SU-DHL-6 (cell line): ENCODE data around the gene SLC25A45.

ENCODE experiments used
- H2AFZ ChIP-seq: fragments of 200-600 bp; sonication (generic); 2 replicates; pipeline ENCODE4 v1.6.1; 2014; ENCODE audit warnings: low read depth, mild to moderate bottlenecking, moderate library complexity, mixed read lengths, antibody characterized with exemption, low read length; ENCODE audit not compliant: severe bottlenecking
- H3F3A ChIP-seq: fragments of 200-600 bp; shearing (Covaris generic); 2 replicates; pipeline ENCODE4 v1.6.0; 2016; ENCODE audit warnings: antibody characterized with exemption, mild to moderate bottlenecking; ENCODE audit not compliant: insufficient read depth
- H3K27ac ChIP-seq: fragments of 200-600 bp; sonication (generic); 2 replicates; pipeline ENCODE4 v1.5.1; 2016; ENCODE audit warnings: low read depth, mild to moderate bottlenecking, low read length, moderate library complexity, mixed read lengths
- H3K27me3 ChIP-seq: fragments of 200-600 bp; sonication (generic), shearing (Covaris generic); 2 replicates; pipeline ENCODE4 v1.6.0; 2014; ENCODE audit warnings: mild to moderate bottlenecking, low read length
- H3K36me3 ChIP-seq: fragments of 200-600 bp; sonication (generic); 2 replicates; pipeline ENCODE4 v1.6.1; 2014; ENCODE audit warnings: mild to moderate bottlenecking, low read length, mixed read lengths
- H3K4me2 ChIP-seq: fragments of 300-600, 200-600 bp; shearing (Covaris generic), sonication (generic); 2 replicates; pipeline ENCODE4 v1.6.0; 2014; ENCODE audit warnings: low read length, low read depth, mild to moderate bottlenecking; ENCODE audit not compliant: poor library complexity, severe bottlenecking
- H3K4me3 ChIP-seq: fragments of 200-600 bp; sonication (generic); 2 replicates; pipeline ENCODE4 v1.5.1; 2014; ENCODE audit warnings: antibody characterized with exemption, low read length, mild to moderate bottlenecking, mixed read lengths; ENCODE audit not compliant: insufficient read depth, poor library complexity, severe bottlenecking
- H3K79me2 ChIP-seq: fragments of 200-600 bp; sonication (generic); 2 replicates; pipeline ENCODE4 v1.6.1; 2014; ENCODE audit warnings: mild to moderate bottlenecking, low read length, moderate library complexity; ENCODE audit not compliant: insufficient read depth
- H3K9ac ChIP-seq: fragments of 200-600 bp; sonication (generic); 2 replicates; pipeline ENCODE4 v1.7.0; 2014; ENCODE audit warnings: mild to moderate bottlenecking, low read length
- H3K9me2 ChIP-seq: fragments of 200-600 bp; sonication (generic); replicated peaks from 2 replicates; pipeline ENCODE4 v1.6.1; 2014; ENCODE audit warnings: low read length; ENCODE audit not compliant: insufficient read depth
- H3K9me3 ChIP-seq: fragments of 200-600 bp; sonication (generic); 2 replicates; pipeline ENCODE4 v1.6.1; 2014; ENCODE audit warnings: low read length, mixed read lengths; ENCODE audit not compliant: insufficient read depth
- H4K20me1 ChIP-seq: fragments of 200-600 bp; sonication (generic); 2 replicates; pipeline ENCODE4 v1.6.1; 2014; ENCODE audit warnings: low read depth, mild to moderate bottlenecking, antibody characterized with exemption, low read length, moderate library complexity, mixed read lengths
- EZH2phosphoT487 ChIP-seq: fragments of 200-600 bp; sonication (generic), shearing (Covaris generic); conservative IDR thresholded peaks from 2 replicates; pipeline ENCODE4 v1.6.1; 2018; ENCODE audit warnings: mild to moderate bottlenecking, antibody characterized with exemption, low read length, moderate library complexity, mixed read lengths
- TF ChIP-seq, protein P1 (sequence below): fragments of 200-600 bp; sonication (generic); IDR thresholded peaks from one replicate; pipeline ENCODE4 v1.5.1; 2017; ENCODE audit warnings: antibody characterized with exemption, mild to moderate bottlenecking, low read length, moderate library complexity; ENCODE audit not compliant: insufficient read depth, poor library complexity, severe bottlenecking

SLC25A45 gene

DNA sequence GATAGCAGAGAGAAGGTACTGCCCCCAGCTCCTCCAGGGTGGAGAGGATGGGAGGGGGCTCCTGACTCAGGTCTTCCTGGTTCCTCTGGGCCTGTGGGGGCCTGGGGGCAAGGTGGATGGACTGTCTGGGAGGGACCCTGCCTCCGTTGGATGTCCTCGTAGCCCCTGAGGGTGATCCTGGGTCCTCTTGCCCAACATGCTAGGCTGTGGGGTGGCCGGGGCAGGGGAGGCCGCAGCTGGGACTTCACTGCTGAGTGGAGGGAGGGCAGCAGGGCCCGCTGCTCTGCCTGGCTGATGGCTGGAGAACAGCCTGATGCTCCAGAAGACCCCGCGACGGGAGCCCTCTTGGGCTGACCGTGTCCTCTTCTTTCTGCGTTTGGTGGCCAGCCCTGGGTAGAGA lies 17.4 kb upstream of the SLC25A45 start:
- no peaks in the 10 kb centered on the region for H3K9me2 ChIP-seq
- no peaks in the 10 kb centered on the region for H3K79me2 ChIP-seq
- H3K27me3 ChIP-seq, result no peaks in the 10 kb centered on the region
- no peak overlapping the region for H3K4me2 ChIP-seq
- no peak overlapping the region for H2AFZ ChIP-seq
- peaks cover 25% of the 10 kb centered on the region for H3F3A ChIP-seq
- peaks cover 4% of the 10 kb centered on the region; the same call in 1 of the 2 replicates for H3K36me3 ChIP-seq
- no peaks in the 10 kb centered on the region for H4K20me1 ChIP-seq
- no peaks in the 10 kb centered on the region for H3K9me3 ChIP-seq
- TF ChIP-seq, protein P1, sequence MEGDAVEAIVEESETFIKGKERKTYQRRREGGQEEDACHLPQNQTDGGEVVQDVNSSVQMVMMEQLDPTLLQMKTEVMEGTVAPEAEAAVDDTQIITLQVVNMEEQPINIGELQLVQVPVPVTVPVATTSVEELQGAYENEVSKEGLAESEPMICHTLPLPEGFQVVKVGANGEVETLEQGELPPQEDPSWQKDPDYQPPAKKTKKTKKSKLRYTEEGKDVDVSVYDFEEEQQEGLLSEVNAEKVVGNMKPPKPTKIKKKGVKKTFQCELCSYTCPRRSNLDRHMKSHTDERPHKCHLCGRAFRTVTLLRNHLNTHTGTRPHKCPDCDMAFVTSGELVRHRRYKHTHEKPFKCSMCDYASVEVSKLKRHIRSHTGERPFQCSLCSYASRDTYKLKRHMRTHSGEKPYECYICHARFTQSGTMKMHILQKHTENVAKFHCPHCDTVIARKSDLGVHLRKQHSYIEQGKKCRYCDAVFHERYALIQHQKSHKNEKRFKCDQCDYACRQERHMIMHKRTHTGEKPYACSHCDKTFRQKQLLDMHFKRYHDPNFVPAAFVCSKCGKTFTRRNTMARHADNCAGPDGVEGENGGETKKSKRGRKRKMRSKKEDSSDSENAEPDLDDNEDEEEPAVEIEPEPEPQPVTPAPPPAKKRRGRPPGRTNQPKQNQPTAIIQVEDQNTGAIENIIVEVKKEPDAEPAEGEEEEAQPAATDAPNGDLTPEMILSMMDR, result no peak
- TF ChIP-seq EZH2phosphoT487, result no peak
- no peak overlapping the region for H3K4me3 ChIP-seq
- no peak overlapping the region for H3K9ac ChIP-seq
- H3K27ac ChIP-seq, result no peak overlapping the region

DNA sequence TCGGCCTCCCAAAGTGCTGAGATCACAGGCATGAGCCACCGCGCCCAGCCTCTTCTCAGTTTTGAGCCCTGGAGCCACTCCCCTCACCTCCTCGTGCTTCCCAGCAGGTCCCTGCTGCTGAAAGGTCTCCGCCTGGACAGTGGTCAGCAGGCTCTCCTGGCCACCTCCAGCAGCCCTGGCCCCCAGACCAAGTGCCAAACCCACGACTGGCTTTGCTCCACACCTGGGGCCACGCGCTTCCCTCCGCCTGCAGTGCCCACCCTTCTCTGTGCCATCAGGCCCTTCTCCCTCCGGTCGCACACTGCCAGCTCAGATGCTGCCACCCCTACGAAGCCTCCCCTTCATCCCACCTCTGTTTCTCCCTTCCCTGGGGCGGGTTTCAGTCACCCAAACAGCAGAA lies 16.8 kb upstream of the SLC25A45 start:
- TF ChIP-seq, protein P1, result no peak
- no peak for TF ChIP-seq EZH2phosphoT487
- Histone ChIP-seq H3K36me3 (peaks cover 4% of the 10 kb centered on the region; the same call in 1 of the 2 replicates), H3K79me2 (no peaks in the 10 kb centered on the region)

DNA sequence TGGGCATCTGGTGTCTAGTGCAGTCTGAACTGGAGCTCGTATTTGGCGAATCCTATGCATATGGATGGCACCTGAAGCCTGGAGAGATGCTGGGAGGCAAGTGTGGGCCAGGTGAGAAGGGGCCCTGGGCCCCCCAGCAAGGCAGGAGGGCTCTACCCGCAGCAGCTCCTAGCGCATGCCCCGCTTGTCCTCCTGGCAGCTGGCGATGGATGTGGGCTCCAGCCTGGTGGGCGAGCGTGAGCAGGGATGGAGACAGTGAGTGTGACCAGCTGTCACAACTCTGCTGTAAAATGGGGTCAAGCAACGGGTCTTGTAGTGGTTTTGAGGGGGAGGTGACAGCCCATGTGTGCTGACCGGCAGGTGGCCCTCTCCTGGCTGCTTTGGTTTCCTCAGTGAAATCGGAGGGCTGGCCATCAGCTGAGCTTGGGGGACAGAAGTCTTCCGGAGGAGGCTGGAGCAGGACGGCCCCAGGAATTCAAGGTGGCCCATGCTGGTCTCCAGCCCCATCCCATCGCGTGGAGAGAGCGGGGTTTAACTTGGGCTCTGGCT lies 16.0 kb upstream of the SLC25A45 start:
- no peak overlapping the region for H3K4me3 ChIP-seq
- no peak overlapping the region for H3K9ac ChIP-seq
- TF ChIP-seq, protein P1, result no peak
- no peak for TF ChIP-seq EZH2phosphoT487
- peaks cover 3% of the 10 kb centered on the region; the same call in 1 of the 2 replicates for H3K79me2 ChIP-seq
- H3K4me2 ChIP-seq, result no peak overlapping the region
- no peak overlapping the region for H2AFZ ChIP-seq
- no peaks in the 10 kb centered on the region for H3K27me3 ChIP-seq
- no peaks in the 10 kb centered on the region for H3K9me2 ChIP-seq
- no peaks in the 10 kb centered on the region for H3K9me3 ChIP-seq
- no peaks in the 10 kb centered on the region for H4K20me1 ChIP-seq
- no peak overlapping the region for H3K27ac ChIP-seq
- H3F3A ChIP-seq, result peaks cover 17% of the 10 kb centered on the region
- peaks cover 4% of the 10 kb centered on the region; the same call in 1 of the 2 replicates for H3K36me3 ChIP-seq

More for the DNA sequence above, 16.8 kb upstream of the SLC25A45 start:
- H4K20me1 ChIP-seq, result no peaks in the 10 kb centered on the region
- no peak overlapping the region for H3K4me3 ChIP-seq
- H3K9me2 ChIP-seq, result no peaks in the 10 kb centered on the region
- no peak overlapping the region for H3K9ac ChIP-seq
- H2AFZ ChIP-seq, result no peak overlapping the region
- H3K9me3 ChIP-seq, result no peaks in the 10 kb centered on the region
- H3F3A ChIP-seq, result peaks cover 25% of the 10 kb centered on the region
- H3K27me3 ChIP-seq, result no peaks in the 10 kb centered on the region
- no peak overlapping the region for H3K27ac ChIP-seq
- H3K4me2 ChIP-seq, result no peak overlapping the region
